ENCODE measurements around the gene CEP192. TPM values are rescaled to one million over a fixed set of nuclear protein-coding genes. Genes with fewer than 3 reads are reported as not detected.

Gene CEP192
- total RNA-seq, 1 experiment from 2014 or later, result 24.3 TPM

DNA sequence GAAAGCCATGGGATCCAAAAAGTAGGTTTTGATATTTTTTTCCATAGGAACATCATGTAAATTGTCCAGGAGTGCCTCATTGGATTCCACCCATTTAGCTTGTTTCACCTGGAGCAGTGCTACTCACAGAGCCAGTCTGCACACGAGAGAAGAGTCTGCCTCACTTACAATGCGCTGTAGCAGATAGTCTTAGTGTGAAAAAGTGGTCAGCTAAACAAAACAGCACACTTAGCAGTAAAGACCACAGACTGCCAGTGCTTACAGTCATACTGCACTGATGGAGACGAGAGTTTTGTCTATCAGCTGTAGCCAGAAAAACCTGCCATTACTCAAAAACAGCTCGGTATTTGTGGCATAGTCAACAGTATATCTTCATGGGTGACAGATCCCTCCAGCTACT lies 113.9 kb downstream of the CEP192 start:
- Histone ChIP-seq H3K27me3 (ENCODE audit: insufficient read depth, low read length) (no peaks in the 10 kb centered on the region), H3K4me1 (ENCODE audit: control insufficient read depth in 1 of 2, insufficient read depth in 2 of 2, low read length in 2 of 2) (no peaks in the 10 kb centered on the region), H3K36me3 (ENCODE audit: control insufficient read depth in 1 of 2, insufficient read depth in 2 of 2, low read length in 2 of 2) (peaks cover 32 to 59% of the 10 kb centered on the region in 2 experiments), H3K4me2 (ENCODE audit: low read length) (no peak overlapping the region), H3K9ac (ENCODE audit: low read length) (no peak overlapping the region), H3K9me3 (ENCODE audit: control insufficient read depth in 1 of 2, insufficient read depth in 1 of 2, low read depth in 1 of 2, low read length in 2 of 2) (no peaks in the 10 kb centered on the region), H2AFZ (ENCODE audit: low read depth, low read length, poor library complexity, severe bottlenecking) (no peak overlapping the region), H3K27ac (ENCODE audit: low read depth, low read length) (no peak overlapping the region), H3K79me2 (ENCODE audit: insufficient read depth, low read length) (no peaks in the 10 kb centered on the region), H3K9me2 (ENCODE audit: insufficient read depth) (no peaks in the 10 kb centered on the region), H4K20me1 (ENCODE audit: insufficient read depth) (no peaks in the 10 kb centered on the region), H3K4me3 (replicated peaks in 1 of 2; ENCODE audit: low read depth in 1 of 2, low read length in 2 of 2) (no peak overlapping the region)
- TF ChIP-seq, protein P1, sequence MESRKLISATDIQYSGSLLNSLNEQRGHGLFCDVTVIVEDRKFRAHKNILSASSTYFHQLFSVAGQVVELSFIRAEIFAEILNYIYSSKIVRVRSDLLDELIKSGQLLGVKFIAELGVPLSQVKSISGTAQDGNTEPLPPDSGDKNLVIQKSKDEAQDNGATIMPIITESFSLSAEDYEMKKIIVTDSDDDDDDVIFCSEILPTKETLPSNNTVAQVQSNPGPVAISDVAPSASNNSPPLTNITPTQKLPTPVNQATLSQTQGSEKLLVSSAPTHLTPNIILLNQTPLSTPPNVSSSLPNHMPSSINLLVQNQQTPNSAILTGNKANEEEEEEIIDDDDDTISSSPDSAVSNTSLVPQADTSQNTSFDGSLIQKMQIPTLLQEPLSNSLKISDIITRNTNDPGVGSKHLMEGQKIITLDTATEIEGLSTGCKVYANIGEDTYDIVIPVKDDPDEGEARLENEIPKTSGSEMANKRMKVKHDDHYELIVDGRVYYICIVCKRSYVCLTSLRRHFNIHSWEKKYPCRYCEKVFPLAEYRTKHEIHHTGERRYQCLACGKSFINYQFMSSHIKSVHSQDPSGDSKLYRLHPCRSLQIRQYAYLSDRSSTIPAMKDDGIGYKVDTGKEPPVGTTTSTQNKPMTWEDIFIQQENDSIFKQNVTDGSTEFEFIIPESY (IDR thresholded peaks at IDR 0.05; ENCODE audit: extremely low read depth, insufficient replicate concordance, low read length), result no peak
- TF ChIP-seq CEBPB (IDR thresholded peaks at IDR 0.05; ENCODE audit: low read depth) (no peak), JUND (IDR thresholded peaks at IDR 0.05) (no peak), FOSL1 (IDR thresholded peaks at IDR 0.05; ENCODE audit: low read depth) (no peak)
- TF ChIP-seq, protein P2, sequence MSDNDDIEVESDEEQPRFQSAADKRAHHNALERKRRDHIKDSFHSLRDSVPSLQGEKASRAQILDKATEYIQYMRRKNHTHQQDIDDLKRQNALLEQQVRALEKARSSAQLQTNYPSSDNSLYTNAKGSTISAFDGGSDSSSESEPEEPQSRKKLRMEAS (IDR thresholded peaks at IDR 0.05), result no peak
- TF ChIP-seq, protein P3, sequence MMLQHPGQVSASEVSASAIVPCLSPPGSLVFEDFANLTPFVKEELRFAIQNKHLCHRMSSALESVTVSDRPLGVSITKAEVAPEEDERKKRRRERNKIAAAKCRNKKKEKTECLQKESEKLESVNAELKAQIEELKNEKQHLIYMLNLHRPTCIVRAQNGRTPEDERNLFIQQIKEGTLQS (IDR thresholded peaks at IDR 0.05), result no peak
- POLR2A ChIA-PET, result no interaction called here
- intact Hi-C loops (cut with micrococcal nuclease), result no loop called here
- CTCF ChIA-PET, result no interaction called here
- no TSS peak for BruUV-seq (replicated peaks)
- DNase-seq (ENCODE audit: low read depth, low spot score), result no peak
- ATAC-seq, result no peak
- RAD21 ChIA-PET (ENCODE audit: low non-redundant PET in 1 of 2, low total read pairs in 2 of 2, uncharacterized antibody in 2 of 2, unreplicated experiment in 2 of 2), result no interaction called here

DNA sequence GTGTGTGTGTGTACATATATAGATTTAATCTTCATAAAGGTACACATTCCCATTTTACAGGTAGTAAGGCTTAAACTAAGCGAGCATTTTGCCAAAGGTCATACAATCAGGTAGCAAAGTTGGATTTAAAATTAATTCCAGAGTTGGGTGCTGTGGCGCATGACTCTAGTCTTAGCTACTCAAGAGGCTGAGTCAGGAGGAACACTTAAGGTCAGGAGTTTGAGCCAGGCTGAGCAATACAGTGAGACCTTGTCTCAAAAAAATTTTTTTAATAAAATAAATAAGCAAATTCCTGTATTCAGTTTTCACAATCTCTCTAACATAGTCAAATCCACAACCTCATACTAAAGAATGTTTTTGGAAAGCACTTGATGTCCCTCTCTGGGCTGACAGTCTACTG lies 115.9 kb downstream of the CEP192 start:
- Histone ChIP-seq H3K27me3 (ENCODE audit: insufficient read depth, low read length) (no peaks in the 10 kb centered on the region), H3K4me1 (ENCODE audit: control insufficient read depth in 1 of 2, insufficient read depth in 2 of 2, low read length in 2 of 2) (no peaks in the 10 kb centered on the region), H3K4me2 (ENCODE audit: low read length) (no peak overlapping the region), H2AFZ (ENCODE audit: low read depth, low read length, poor library complexity, severe bottlenecking) (no peak overlapping the region), H3K9me3 (ENCODE audit: control insufficient read depth in 1 of 2, insufficient read depth in 1 of 2, low read depth in 1 of 2, low read length in 2 of 2) (no peaks in the 10 kb centered on the region), H3K36me3 (ENCODE audit: control insufficient read depth in 1 of 2, insufficient read depth in 2 of 2, low read length in 2 of 2) (peaks cover 29 to 48% of the 10 kb centered on the region in 2 experiments), H3K9ac (ENCODE audit: low read length) (no peak overlapping the region), H3K27ac (ENCODE audit: low read depth, low read length) (no peak overlapping the region), H3K4me3 (replicated peaks in 1 of 2; ENCODE audit: low read depth in 1 of 2, low read length in 2 of 2) (no peak overlapping the region), H3K79me2 (ENCODE audit: insufficient read depth, low read length) (no peaks in the 10 kb centered on the region), H4K20me1 (ENCODE audit: insufficient read depth) (no peaks in the 10 kb centered on the region), H3K9me2 (ENCODE audit: insufficient read depth) (no peaks in the 10 kb centered on the region)
- ChIA-PET CTCF (no interaction called here), RAD21 (ENCODE audit: low non-redundant PET in 1 of 2, low total read pairs in 2 of 2, uncharacterized antibody in 2 of 2, unreplicated experiment in 2 of 2) (no interaction called here), POLR2A (no interaction called here)
- no peak for ATAC-seq
- DNase-seq (ENCODE audit: low read depth, low spot score), result no peak
- intact Hi-C loops (cut with micrococcal nuclease), result no loop called here
- no TSS peak for BruUV-seq (replicated peaks)
- TF ChIP-seq FOSL1 (IDR thresholded peaks at IDR 0.05; ENCODE audit: low read depth) (no peak), CBX3 (IDR thresholded peaks at IDR 0.05; ENCODE audit: low read depth) (no peak), EGR1 (IDR thresholded peaks at IDR 0.05; ENCODE audit: low read depth) (no peak), SIN3A (IDR thresholded peaks at IDR 0.05; ENCODE audit: low read depth) (no peak), CTCF (IDR thresholded peaks at IDR 0.05 in 2 of 3, conservative IDR thresholded peaks at IDR 0.05 in 1 of 3; ENCODE audit: borderline replicate concordance in 1 of 3, insufficient read depth in 1 of 3, low read depth in 2 of 3, low read length in 2 of 3) (no peak), ZFX (IDR thresholded peaks at IDR 0.05) (no peak)
- TF ChIP-seq, protein P3 (IDR thresholded peaks at IDR 0.05), result no peak
- TF ChIP-seq, protein P1 (IDR thresholded peaks at IDR 0.05; ENCODE audit: extremely low read depth, insufficient replicate concordance, low read length), result no peak
